MM.1S (cell line): ENCODE data around the gene CST4.

Experiments
- DNase-seq: peaks from one replicate; pipeline ENCODE4 v3.0.0-alpha.2; 2015
- H2AFZ ChIP-seq: fragments of 300-600 bp; sonication (generic); 2 replicates; pipeline ENCODE4 v1.6.0; 2016; ENCODE audit warnings: antibody characterized with exemption, low read length
- H3F3A ChIP-seq: fragments of 300-600 bp; sonication (generic); 2 replicates; pipeline ENCODE4 v1.6.1; 2016; ENCODE audit warnings: mild to moderate bottlenecking, antibody characterized with exemption, low read length, moderate library complexity, mixed read lengths; ENCODE audit not compliant: insufficient read depth
- H3K27ac ChIP-seq: fragments of 300-600 bp; sonication (generic); 2 replicates; pipeline ENCODE4 v1.5.1; 2016; ENCODE audit warnings: mild to moderate bottlenecking, low read length
- H3K27me3 ChIP-seq: fragments of 300-600 bp; sonication (generic); replicated peaks from 2 replicates; pipeline ENCODE4 v1.6.0; 2016; ENCODE audit warnings: low read length; ENCODE audit not compliant: insufficient read depth
- H3K36me3 ChIP-seq: fragments of 300-600 bp; sonication (generic); replicated peaks from 2 replicates; pipeline ENCODE4 v1.6.1; 2016; ENCODE audit warnings: mild to moderate bottlenecking, low read length, mixed read lengths; ENCODE audit not compliant: insufficient read depth
- H3K4me1 ChIP-seq: fragments of 300-600 bp; sonication (generic); 2 replicates; pipeline ENCODE4 v1.6.1; 2016; ENCODE audit warnings: low read length, mixed read lengths
- H3K4me2 ChIP-seq: fragments of 300-600 bp; sonication (generic); 2 replicates; pipeline ENCODE4 v1.6.0; 2016; ENCODE audit warnings: low read depth, low read length
- H3K4me3 ChIP-seq: fragments of 300-600 bp; sonication (generic); 2 replicates; pipeline ENCODE4 v1.5.1; 2016; ENCODE audit warnings: low read length, mixed read lengths
- H3K79me2 ChIP-seq: fragments of 300-600 bp; sonication (generic); 2 replicates; pipeline ENCODE4 v1.6.1; 2016; ENCODE audit warnings: mixed run types, low read length, mixed read lengths
- H3K9ac ChIP-seq: fragments of 300-600 bp; sonication (generic); 2 replicates; pipeline ENCODE4 v1.6.1; 2016; ENCODE audit warnings: low read length, mixed read lengths
- H3K9me2 ChIP-seq: fragments of 300-600 bp; sonication (generic); replicated peaks from 2 replicates; pipeline ENCODE4 v1.6.1; 2016; ENCODE audit warnings: mild to moderate bottlenecking, low read length, mixed read lengths; ENCODE audit not compliant: insufficient read depth
- H3K9me3 ChIP-seq: fragments of 300-600 bp; sonication (generic); replicated peaks from 2 replicates; pipeline ENCODE4 v1.6.1; 2016; ENCODE audit warnings: mild to moderate bottlenecking, low read length, mixed read lengths; ENCODE audit not compliant: insufficient read depth
- H4K20me1 ChIP-seq: fragments of 300-600 bp; sonication (generic); 2 replicates; pipeline ENCODE4 v1.6.1; 2016; ENCODE audit warnings: mild to moderate bottlenecking, low read length, moderate library complexity, mixed read lengths; ENCODE audit not compliant: insufficient read depth
- CTCF ChIP-seq: fragments of 300-600 bp; sonication (generic); IDR thresholded peaks from 2 replicates; pipeline ENCODE4 v1.5.1; 2016; ENCODE audit warnings: antibody characterized with exemption, low read length, mixed read lengths
- EZH2 ChIP-seq: fragments of 300-600 bp; sonication (generic); optimal IDR thresholded peaks from 2 replicates; pipeline ENCODE3; 2017; ENCODE audit warnings: low read depth, mild to moderate bottlenecking, antibody characterized with exemption, low read length, mixed read lengths
- EZH2phosphoT487 ChIP-seq: fragments of 300-600 bp; sonication (generic); IDR thresholded peaks from 2 replicates; pipeline ENCODE4 v1.6.1; 2018; ENCODE audit warnings: antibody characterized with exemption, low read length

The CST4 gene

DNA sequence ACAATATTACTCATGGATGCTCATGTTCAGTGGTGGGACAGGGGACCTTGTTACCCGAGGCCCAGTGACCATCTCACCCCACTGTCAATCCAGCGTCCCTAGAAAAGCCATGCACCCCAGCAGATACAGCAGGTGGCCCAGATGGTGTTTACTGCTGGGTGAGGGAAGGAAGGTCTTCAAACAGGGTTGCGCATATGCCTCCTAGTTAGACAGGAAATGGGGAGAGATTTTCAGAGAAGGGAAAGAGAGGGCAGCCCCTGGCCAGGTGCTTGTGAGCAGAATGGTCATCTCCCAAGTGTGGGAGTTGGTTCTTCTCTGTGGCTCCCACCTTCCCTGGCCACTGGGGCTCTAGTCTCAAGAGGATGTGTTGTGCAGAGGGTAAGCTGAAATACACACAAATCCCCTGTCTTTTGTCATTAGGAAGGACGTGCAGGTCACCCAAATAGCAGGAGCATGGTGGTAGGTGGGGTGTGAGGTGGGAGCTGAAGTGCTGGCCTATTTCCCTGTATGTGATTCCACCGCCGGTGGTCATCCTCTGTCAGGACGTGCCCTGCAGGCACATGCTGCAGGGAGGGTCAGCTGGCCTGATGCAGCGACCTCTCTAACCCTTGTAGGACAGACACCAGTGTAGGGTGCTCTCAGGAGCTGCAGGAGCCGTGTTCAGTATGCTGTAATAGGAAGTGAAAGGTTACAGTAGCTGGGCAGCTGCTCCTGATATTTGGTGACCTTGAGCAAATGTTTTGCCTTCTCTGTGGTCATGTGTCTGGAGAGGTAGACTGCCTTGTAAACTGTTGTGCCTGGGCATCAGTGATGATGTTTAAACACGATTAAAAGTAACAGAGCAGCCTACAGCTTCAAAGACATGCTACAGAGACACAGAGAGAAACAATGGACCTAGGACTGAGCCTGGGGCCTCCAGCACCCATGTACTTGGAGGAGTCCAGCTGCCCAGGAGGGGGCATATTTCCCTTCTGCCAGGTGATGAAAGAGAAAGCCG, 47.9 kb downstream of the CST4 start:
- Histone ChIP-seq H3K9me2 (no peaks in the 10 kb centered on the region), H3K27me3 (no peaks in the 10 kb centered on the region), H4K20me1 (no peaks in the 10 kb centered on the region), H3K79me2 (no peaks in the 10 kb centered on the region), H3F3A (no peaks in the 10 kb centered on the region), H2AFZ (no peak overlapping the region), H3K9ac (no peak overlapping the region), H3K36me3 (no peaks in the 10 kb centered on the region), H3K9me3 (no peaks in the 10 kb centered on the region), H3K27ac (no peak overlapping the region), H3K4me3 (no peak overlapping the region), H3K4me1 (no peaks in the 10 kb centered on the region), H3K4me2 (no peak overlapping the region)
- TF ChIP-seq EZH2phosphoT487 (no peak), CTCF (no peak), EZH2 (no peak)
- no peak for DNase-seq

DNA sequence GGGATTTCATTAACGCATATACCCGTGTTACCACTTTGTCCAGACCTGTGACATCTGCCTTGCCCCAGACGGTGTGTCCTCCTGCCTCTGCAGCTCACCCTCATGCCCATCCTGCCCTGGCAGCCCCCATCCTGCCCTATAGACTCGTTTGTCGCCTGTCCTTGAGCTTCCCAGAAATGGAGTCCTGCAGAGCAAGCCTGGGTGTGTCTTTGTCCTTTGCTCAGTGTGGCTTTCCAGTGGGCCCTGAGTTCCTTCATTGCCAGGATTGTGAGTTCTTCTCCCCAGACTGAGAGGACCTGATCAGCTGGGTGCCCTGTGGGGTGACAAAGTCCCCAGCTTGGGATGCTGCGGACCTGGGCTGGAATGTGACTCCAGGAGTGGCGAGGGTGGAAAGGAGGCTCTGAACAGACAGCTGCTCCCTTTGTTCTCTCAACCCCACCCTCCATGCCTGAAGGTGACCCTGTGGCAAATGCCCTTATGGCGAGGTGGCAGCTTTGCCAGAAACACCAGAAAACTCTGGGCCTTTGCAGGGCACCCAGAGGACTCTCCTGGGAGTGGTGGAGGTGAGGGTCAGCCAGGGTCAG, 48.7 kb downstream of the CST4 start:
- H3K4me2 ChIP-seq: no peak overlapping the region
- H3K79me2 ChIP-seq: no peaks in the 10 kb centered on the region
- no peak overlapping the region for H3K4me3 ChIP-seq
- H3K27ac ChIP-seq: no peak overlapping the region
- no peaks in the 10 kb centered on the region for H3K9me2 ChIP-seq
- no peaks in the 10 kb centered on the region for H3K9me3 ChIP-seq
- no peak for DNase-seq
- no peaks in the 10 kb centered on the region for H3K36me3 ChIP-seq
- no peaks in the 10 kb centered on the region for H3K4me1 ChIP-seq
- no peaks in the 10 kb centered on the region for H4K20me1 ChIP-seq
- no peaks in the 10 kb centered on the region for H3K27me3 ChIP-seq
- TF ChIP-seq EZH2: no peak
- TF ChIP-seq CTCF: no peak
- no peak for TF ChIP-seq EZH2phosphoT487
- no peak overlapping the region for H2AFZ ChIP-seq
- no peaks in the 10 kb centered on the region for H3F3A ChIP-seq
- no peak overlapping the region for H3K9ac ChIP-seq

DNA sequence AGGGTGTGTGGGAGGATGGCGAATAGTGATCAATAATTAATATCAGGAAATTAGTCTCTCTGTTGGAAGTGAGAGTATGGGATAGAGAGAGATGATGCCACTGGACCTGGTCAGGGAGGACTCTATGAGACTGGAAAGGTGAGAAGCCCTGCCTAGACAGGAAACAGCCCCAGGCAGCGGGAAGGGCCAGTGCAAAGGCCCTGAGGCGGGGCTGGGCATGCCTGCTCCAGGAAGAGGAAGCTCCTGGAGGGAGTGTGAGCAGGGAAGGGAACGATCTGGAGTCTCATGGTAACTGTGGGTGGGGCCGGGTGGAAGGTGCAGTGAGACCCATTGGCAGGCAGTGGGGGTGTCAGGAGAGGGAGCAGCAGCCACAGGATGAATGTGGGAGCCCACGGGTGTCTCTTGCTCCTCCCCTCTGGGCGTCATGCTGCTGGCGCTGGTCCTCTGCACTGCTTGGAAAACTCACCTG, 49.3 kb downstream of the CST4 start:
- Histone ChIP-seq H3K27me3 (no peaks in the 10 kb centered on the region), H3K9me3 (no peaks in the 10 kb centered on the region), H3K79me2 (no peaks in the 10 kb centered on the region), H3K36me3 (no peaks in the 10 kb centered on the region), H3K27ac (no peak overlapping the region), H3F3A (no peaks in the 10 kb centered on the region), H4K20me1 (no peaks in the 10 kb centered on the region), H3K4me3 (no peak overlapping the region), H3K9ac (no peak overlapping the region), H3K4me2 (no peak overlapping the region), H3K9me2 (no peaks in the 10 kb centered on the region), H3K4me1 (no peaks in the 10 kb centered on the region), H2AFZ (no peak overlapping the region)
- no peak for DNase-seq
- TF ChIP-seq EZH2phosphoT487: no peak
- TF ChIP-seq CTCF: no peak
- no peak for TF ChIP-seq EZH2
